GM19324 (cell line): ENCODE data around the gene DPM3.
A peak's percentile ranks its signal among the peaks of the same experiment; 100 is the strongest.
"Not testable (repeated sequence)": the region's sequence is repeated elsewhere in the genome, so short reads cannot be mapped to it uniquely, and the experiment has no call there.

ENCODE experiments used
- ATAC-seq: cut with Tn5 transposase; IDR thresholded peaks from one replicate; pipeline ENCODE4 v1.9.1; 2021; ENCODE audit warnings: mild to moderate bottlenecking, moderate library complexity; ENCODE audit not compliant: unreplicated experiment, low FRiP score

Gene DPM3

GRCh38 chr1:155162631-155163030, 22.3 kb upstream of the DPM3 start:
- ATAC-seq: not testable (repeated sequence)

DNA sequence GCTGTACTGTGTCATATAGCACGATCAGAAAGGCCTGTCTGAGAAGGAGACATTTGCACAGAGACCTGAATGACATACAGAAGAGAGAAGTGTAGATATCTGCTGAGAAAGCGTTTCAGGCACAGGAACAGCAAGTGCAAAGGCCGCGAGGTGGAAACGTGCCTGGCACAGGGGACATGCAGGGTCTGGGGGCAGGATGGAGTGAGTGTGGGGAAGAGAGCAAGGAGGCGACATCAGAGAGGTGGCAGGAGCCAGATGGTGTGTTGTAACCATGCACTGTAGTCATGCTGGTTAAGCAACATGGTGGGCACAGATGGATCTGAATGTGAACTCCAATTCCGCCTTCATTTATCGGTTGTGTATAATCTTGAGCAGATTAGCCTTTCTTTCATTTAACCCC, 19.8 kb upstream of the DPM3 start:
- ATAC-seq: no peak

DNA sequence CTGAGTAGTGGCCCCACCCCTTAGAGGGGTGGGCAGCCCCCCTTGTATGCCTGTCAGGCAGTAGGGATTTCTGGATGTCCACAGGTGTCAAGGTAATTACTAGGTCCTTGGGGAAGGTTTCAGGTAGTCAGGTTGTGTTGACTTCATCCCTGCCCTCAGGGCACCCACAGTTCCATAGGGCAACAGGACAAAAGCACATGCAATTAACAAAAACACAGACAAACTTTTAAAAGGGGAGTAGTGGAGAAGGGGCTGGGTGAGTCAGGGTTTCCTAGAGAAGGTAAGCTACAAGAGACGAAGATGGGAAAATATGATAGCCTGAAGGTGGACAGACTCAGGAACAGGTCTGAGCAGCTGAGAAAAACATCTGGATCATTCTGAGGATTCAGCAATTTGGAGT, 18.7 kb upstream of the DPM3 start:
- no peak for ATAC-seq

DNA sequence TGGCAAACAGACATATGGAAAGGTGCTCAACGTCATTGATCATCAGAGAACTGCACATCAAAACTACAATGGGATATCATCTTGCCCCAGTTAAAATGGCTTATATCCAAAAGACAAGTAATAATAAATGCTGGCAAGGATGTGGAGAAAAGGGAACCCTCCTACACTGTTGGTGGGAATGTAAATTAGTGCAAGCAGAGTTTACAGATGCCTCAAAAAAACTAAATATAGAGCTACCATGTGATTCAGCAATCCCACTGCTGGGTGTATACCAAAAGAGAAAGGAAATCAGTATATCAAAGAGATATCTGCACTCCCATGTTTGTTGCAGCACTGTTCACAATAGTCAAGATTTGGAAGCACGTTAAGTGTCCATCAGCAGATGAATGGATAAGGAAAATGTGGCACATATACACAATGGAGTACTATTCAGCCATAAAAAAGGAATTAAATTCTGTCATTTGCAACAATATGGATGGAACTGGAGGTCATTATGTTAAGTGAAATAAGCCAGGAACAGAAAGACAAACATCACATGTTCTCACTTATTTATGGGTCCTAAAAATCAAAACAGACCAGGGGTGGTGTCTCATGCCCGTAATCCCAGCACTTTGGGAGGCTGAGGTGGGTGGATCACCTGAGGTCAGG, 15.8 kb upstream of the DPM3 start:
- not testable (repeated sequence) for ATAC-seq

DNA sequence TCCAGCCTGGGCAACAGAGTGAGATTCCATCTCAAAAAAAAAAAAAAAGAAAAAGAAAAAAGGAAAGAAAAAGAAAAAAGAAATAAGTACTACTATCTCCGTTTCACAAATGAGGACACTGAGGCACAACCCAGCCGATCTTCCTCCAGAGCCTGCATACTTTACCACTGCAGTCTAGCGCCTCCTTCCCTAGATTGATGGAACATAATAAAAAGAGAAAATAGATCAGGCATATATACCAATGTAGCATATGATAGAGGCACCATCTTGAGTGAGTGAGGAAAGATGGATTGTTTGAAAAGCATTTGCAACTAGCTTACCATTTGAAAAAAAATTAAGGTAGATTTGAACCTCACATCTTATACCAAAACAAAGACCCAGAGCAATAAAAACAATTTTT, 5.2 kb upstream of the DPM3 start:
- ATAC-seq: no peak

DNA sequence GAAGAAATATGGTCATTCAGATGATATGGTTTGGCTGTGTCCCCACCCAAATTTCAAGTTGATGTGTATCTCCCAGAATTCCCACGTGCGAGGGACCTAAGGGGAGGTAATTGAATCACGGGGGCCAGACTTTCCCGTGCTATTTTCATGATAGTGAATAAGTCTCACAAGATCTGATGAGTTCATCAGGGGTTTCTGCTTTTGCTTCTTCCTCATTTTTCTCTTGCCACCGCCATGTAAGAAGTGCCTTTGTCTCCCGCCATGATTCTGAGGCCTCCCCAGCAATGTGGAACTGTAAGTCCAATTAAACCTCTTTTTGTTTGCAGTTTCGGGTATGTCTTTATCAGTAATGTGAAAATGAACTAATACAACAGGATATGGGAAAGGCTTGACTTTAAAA, 1.4 kb upstream of the DPM3 start:
- no peak for ATAC-seq

DNA sequence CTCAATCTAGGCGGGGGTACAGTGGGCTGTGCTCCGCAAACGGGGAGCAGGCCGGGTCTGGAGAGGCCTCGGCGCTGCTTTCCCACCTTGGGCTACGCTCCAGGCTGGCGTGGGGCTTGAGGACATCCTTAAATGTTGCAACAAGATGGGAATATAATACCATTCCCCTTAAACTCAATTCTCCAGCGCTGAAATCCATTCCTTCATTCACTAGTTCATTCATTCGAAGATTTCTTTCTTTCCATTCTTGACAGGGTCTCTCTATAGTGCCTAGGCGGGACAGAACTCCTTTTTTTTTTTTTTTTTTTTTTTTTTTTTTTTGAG, 261 bp upstream of the DPM3 start:
- no peak for ATAC-seq

DNA sequence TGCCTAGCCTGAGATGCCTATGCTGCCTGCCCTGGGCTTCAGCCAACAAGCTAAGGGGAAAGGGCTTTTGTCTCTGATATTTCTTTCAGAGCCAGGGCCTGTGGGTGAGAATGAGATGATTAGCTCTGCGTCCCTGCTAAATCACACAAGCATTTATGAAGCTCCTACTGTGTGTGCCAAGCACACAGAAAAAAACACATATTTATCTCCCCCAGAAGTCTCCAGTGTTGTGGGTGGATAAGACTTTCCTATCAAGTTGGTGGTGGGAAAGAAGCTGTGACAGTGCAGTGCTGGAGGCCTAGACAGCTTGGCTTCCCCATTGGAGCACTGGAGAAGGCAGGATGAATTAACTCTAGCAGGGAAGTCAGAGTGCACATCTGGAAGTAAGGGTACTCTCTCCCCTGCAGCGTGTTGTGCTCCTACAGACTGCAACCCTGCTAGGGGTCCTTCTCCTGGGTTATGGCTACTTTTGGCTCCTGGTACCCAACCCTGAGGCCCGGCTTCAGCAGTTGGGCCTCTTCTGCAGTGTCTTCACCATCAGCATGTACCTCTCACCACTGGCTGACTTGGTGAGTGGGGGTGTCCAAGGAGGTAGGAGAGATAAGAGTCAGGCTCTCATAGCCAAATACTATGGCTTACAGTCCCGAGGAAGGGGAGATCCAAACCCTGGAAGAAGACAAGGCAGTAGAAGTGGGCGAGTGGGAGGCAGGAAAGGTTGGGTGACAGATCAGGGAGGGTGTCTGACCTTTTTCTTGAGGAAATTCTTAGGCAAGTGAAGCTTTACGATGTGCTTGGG, 3.0 kb downstream of the DPM3 start:
- ATAC-seq: no peak

- ATAC-seq: no peak
Measured at GRCh38 chr1:155136748-155137147, 3.6 kb downstream of the DPM3 start.

DNA sequence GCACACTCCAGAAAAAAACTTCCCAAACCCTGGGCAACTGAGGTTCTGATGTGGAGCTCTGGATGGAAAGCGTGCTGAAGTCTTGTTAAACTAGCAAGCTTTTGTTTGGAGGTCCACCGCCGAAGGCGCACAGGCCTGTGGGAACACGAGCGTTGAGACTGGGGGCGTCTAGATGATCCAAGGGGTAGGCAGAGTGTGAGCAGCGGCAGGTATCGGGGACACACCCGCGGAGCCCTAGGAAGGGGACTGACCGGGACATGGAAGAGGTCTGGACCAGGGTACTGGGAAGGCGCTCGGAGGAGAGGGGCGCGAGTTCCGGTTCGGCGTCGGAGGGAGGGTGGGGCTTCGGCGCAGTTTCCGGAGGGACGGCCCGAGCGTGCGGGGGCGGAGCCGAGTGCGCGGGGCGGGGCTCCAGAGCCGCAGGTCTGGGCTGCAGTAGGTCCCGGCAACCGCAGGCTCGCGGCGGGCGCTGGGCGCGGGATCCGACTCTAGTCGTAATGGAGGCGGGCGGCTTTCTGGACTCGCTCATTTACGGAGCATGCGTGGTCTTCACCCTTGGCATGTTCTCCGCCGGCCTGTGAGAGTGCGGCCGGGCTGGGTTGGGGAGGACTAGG, 4.8 kb downstream of the DPM3 start, which contains the start of gene SLC50A1:
Gene SLC50A1, plus strand, starts transcription at position 438 of the 614 bp plus-strand sequence. Its CDS starts 60 bp downstream, at position 498.
- ATAC-seq: peak; percentile 88

DNA sequence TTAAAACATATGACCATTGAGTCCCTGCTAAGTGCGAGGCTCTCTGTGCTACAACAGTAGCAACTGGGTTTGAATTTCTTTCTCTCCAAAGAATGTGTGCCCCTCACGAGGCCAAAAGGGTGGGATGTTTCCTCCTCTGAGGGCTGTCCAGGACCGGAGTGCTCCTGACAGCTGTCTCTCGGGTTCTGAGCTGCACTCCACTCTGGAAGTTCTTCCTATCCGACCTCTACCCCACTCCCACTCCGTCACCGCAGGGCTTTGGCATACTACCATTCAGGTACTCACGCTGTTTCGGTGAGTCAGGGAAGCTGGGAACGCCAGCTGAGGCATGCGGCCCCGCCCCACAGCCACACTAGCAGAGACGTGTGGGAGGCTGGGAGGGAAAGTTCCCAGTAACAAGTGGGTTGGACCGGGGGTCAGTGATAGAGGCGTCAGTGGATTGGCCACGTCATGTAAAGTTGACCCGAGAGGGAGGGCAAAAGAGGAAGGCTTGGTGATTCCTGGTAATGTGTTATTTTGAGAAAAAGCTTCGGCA, 5.4 kb downstream of the DPM3 start:
- ATAC-seq: no peak

DNA sequence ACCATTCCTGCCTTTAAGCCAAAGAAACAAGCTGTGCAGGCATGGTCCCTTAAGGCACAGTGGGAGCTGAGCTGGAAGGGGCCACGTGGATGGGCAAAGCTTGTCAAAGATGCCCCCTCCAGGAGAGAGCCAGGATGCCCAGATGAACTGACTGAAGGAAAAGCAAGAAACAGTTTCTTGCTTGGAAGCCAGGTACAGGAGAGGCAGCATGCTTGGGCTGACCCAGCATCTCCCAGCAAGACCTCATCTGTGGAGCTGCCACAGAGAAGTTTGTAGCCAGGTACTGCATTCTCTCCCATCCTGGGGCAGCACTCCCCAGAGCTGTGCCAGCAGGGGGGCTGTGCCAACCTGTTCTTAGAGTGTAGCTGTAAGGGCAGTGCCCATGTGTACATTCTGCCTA, 6.0 kb downstream of the DPM3 start:
- no peak for ATAC-seq

DNA sequence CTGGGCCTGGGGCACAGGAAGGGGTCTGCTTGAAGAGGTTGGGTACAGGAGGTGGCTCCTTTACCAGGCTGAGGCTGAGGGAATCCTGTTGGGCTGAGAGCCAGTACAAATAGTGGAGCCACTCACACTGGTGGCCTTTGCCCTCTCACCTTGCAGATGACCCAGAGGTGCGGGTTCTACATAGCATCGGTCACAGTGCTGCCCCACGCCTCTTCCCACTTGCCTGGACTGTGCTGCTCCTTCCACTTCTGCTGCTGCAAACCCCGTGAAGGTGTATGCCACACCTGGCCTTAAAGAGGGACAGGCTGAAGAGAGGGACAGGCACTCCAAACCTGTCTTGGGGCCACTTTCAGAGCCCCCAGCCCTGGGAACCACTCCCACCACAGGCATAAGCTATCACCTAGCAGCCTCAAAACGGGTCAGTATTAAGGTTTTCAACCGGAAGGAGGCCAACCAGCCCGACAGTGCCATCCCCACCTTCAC, 6.5 kb downstream of the DPM3 start:
- ATAC-seq: no peak

- no peak for ATAC-seq
Measured at GRCh38 chr1:155131856-155132255, 8.5 kb downstream of the DPM3 start.

DNA sequence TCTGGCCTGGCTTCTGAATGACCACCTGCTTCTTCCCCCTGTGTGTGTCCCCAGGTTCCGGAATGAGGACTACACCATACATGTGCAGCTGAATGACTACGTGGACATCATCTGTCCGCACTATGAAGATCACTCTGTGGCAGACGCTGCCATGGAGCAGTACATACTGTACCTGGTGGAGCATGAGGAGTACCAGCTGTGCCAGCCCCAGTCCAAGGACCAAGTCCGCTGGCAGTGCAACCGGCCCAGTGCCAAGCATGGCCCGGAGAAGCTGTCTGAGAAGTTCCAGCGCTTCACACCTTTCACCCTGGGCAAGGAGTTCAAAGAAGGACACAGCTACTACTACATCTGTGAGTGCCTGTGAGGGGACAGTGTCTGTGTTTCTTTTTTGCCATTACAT, 9.0 kb downstream of the DPM3 start:
- ATAC-seq: no peak

DNA sequence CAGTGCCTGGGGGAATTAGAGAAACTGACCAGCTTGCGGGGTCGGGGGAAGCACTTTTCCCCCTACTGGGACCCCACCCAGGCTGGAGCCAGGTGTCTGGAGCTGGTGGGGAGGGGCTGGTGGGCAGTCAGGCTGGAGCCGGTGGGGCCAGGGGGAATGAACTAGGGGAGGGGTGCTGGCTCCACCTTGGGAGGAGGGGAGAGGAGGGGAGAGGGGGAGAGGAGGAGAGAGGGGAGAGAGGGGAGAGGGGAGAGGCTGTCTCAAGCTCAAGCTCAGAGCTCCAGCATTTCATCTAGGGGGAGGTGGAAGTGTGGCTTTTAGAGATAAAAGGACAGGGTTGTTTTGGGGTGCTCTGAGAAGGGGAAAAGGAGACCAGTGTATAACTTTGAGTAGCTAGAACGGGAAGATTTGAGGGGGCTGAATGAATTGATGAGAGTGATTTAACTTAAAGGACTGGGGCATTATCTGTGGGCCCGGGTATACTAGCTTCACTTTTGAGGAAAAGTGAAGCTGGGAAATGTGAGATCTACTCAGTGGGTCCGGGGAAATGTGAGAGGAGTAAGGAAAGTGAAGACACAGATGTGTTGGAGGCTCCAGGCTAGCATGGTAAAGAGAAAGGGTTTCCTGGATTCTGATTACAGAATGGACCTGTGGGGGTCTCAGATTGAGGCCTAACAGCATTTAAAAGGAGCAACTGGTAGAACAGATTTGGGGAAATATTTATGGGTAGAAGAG, 9.9 kb downstream of the DPM3 start:
- ATAC-seq: no peak

GRCh38 chr1:155128755-155129473, 11.4 kb downstream of the DPM3 start:
- ATAC-seq: no peak

- ATAC-seq: no peak
Measured at GRCh38 chr1:155127967-155128754, 12.2 kb downstream of the DPM3 start.
